CD4-positive, alpha-beta T cell treated with Interleukin-15 for 4 hours (primary cell): Measurements from ENCODE around the gene S100A16.
"Not testable (repeated sequence)": the region's sequence is repeated elsewhere in the genome, so short reads cannot be mapped to it uniquely, and the experiment has no call there.

Experiments used
- DNase-seq: peaks from one replicate; pipeline ENCODE4 v3.0.0-alpha.2; 2020; ENCODE audit warnings: low spot score

Gene S100A16

DNA sequence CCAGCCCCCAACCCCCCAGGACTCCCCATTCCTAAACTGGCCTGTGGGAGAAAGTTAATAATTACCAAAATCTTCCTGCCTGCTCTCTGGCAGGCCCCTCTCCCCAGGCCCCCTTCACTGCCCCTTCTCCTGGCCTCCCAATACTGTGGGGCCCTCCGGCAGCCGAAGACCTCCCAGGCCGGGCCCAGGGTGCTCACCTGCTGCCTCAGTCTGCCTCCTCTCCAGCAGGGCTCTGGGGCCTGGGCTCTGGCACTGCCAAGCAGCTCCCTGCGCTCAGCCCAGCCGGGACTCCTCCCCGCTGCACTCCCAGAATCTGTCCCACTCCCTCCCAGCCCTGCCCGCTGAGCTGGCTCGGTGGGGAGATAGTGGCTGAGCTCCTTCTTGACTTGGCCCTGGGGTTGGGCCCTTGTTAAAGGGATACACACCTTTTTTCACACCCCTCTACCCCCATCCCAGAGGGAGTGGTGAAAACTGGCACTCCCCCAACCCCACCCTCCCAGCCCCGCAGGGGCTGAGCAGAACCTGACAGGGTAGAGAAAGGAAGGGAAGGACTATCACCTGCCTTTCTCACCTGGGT is at the start of gene S100A16:
S100A16 (minus strand) TSS at position 383 of the 577 bp plus-strand sequence. CDS start 4,986 bp downstream, outside the sequence.
- no peak for DNase-seq

GRCh38 chr1:153662269-153662668 is 49.3 kb upstream of the S100A16 start:
- DNase-seq = no peak

GRCh38 chr1:153661111-153661708 is 48.3 kb upstream of the S100A16 start:
- no peak for DNase-seq

DNA sequence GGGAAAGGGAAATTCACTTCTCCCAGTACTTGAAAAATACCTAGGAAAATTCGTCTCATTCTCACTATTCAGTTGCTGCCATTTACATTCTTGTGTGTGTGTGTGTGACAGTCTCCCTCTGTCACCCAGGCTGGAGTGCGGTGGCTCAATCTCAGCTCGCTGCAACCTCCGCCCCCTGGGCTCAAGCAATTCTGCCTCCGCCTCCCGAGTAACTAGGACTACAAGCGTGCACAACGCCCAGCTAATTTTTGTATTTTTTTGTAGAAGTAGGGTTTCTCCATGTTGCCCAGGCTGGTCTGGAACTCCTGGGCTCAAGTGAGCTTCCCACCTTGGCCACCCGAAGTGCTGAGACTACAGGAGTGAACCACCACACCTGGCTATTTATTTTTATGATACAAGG is 46.7 kb upstream of the S100A16 start:
- DNase-seq = no peak

DNA sequence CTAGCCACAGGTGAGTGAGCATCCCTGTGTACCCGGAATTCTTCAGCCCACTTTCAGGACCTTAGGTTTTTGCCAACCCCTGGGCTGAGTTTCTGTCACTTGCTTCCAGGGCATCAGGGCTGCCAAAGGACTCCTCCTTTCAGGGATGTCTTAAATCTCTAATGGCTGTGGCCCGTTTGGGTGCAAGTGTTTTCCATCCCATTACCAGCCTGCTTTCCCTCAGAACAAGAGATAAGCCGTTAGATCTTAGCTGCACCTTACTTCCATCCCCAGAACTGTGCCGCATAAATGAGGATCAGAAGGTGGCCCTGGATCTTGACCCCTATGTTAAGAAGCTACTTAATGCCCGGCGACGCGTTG is 46.2 kb upstream of the S100A16 start:
- no peak for DNase-seq

GRCh38 chr1:153658400-153659174 is 45.6 kb upstream of the S100A16 start, which contains the start of gene SNAPIN:
Gene SNAPIN, plus strand, starts transcription at chr1:153658703. Its CDS starts 41 bp downstream, at chr1:153658744.
- peak; percentile 89 for DNase-seq

- no peak for DNase-seq
These were observed 42.4 kb upstream of the S100A16 start for GRCh38 chr1:153655333-153655732.

GRCh38 chr1:153652805-153653500 is 40.0 kb upstream of the S100A16 start:
- DNase-seq = no peak

GRCh38 chr1:153651771-153652170 is 38.8 kb upstream of the S100A16 start:
- no peak for DNase-seq

GRCh38 chr1:153649863-153650235 is 36.9 kb upstream of the S100A16 start:
- DNase-seq = no peak

GRCh38 chr1:153649137-153649862 is 36.4 kb upstream of the S100A16 start:
- peak; percentile 25 for DNase-seq

DNA sequence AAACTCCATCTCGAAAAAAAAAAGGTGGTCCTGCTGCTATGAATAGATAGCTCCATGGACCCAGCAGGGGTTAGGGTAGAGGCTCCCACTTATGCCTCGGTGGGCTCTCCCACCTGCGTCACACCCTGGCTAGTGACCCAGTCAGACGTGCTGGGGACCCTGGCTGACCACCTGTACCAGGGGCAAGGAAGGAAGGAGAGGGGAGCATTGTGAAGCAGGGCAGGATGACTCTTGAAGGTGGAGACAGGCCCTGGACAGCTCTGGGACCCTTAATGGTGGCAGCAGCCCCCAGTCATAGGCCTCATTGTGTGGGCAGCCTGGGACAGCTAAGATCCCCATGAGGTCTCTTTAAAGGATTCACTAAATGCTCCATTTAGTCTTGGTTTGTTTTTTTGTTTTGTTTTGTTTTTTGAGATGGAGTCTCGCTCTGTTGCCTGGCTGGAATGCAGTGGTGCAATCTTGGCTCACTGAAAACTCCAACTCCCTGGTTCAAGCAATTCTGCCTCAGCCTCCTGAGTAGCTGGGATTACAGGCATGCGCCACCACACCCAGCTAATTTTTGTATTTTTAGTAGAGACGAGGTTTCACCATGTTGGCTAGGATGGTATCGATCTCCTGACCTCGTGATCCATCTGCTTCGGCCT is 35.2 kb upstream of the S100A16 start:
- DNase-seq = no peak

GRCh38 chr1:153647346-153647714 is 34.4 kb upstream of the S100A16 start:
- DNase-seq = no peak

DNA sequence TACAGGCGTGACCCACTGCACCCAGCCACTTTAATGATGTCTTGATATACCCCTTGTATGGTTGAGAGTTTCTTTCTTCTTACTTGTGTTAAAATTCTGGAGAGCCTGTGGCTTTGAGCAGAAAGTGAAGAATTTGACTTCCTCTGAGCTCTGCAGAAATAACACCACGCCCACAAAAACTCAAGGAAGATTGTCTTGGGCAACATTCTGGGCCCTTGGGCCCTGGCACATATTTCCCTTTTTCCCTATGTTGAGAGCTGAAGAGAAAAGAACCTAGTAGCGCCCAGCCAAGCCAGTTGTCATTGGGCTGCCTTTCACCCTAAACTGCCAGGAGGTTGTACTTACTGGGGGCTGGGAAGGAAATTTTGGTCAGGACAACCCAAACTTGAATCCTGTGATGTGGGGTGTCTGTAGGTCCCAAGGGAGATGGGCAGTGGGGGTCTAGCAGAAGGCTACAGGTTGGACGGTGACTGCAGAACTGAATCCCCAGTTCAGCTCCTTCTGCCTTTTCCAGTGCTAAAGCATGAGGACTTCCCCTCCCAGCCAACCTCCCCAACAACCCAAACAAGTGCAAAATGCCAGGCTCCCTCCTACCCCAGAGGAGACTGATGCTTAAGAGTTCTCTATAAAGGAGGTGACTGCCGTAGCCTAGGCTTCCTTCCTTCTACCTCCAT is 33.9 kb upstream of the S100A16 start:
- no peak for DNase-seq

DNA sequence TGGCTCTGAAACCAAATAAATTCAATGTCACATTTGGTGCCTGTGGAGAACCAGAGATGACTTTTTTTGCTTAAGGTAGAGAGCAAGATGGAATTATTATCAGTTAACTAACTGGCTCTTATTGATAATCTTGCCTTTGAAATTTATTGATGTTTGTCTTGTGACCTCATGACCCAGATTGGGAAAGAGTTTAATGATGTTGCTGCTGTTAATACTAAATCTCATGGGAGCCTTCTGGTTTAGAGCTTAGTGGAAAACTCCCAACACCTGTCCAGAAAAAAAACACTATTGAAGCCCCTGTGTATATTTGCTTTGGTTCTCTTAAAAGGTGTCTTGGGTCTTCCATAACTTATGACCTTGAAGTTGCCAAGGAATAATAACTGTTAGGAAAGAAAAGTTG is 30.9 kb upstream of the S100A16 start:
- DNase-seq = no peak

DNA sequence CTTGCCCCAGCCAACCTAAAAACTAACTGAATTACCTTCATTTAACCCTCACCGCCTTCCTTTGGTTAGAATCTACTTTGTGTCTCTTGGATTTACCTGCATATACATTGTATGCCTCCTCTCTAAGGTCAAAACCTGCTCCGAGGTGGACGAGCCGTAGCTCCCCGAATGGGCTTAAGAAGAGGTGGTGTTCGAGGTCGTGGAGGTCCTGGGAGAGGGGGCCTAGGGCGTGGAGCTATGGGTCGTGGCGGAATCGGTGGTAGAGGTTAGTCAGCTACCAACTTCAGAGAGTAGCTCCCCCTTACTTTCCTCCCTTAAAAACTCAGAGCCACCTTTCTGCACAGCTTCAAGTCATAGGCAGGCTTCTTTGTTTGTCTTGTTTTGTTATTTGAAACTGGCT is 30.2 kb upstream of the S100A16 start:
- no peak for DNase-seq

DNA sequence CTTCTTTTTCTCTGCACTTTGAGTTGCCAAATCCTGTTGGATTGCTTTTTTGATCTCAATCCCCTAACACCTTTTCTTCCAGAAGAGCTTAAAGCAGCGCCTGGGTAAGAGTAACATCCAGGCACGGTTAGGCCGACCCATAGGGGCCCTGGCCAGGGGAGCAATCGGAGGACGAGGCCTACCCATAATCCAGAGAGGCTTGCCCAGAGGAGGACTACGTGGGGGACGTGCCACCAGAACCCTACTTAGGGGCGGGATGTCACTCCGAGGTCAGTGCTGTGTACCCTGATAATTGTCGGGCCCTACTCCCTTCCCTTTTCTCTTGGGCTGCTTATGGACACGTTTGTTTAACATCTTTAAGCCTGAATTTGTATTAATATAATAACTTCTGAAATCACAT is 29.2 kb upstream of the S100A16 start:
- DNase-seq = no peak

DNA sequence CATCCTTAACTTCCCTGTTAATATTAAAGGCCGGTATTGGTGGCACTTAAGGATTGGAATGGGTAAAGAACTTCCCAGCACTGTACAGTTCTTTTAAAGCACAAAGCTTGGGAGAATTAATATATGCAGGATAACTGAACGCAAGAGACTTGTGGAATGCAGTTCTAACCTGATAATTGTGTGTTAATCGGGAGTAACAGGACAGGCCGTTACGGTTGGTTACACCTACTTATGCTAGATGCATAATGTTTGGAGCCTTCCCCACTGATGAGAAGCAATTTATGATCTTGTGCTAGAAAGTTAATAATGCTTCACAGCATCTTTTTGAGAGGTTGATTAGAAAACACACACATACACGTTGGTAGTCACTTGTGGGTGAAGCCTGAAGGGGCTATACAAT is 27.9 kb upstream of the S100A16 start:
- no peak for DNase-seq

DNA sequence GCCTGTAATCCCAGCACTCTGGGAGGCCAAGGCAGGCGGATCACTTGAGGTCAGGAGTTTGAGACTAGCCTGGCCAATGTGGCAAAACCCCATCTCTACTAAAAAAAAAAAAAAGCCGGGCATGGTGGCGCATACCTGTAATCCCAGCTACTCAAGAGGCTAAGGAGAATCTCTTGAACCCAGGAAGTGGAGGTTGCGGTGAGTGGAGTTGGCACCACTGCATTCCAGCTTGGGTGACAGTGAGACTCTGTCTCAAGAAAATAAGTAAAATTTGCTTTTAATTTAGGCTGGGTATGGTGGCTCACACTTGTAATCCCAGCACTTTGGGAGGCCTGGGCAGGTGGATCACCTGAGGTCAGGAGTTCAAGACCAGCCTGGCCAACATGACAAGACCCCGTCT is 27.3 kb upstream of the S100A16 start:
- DNase-seq = not testable (repeated sequence)

GRCh38 chr1:153639280-153639679 is 26.3 kb upstream of the S100A16 start:
- no peak for DNase-seq

- DNase-seq = no peak
These were observed 25.3 kb upstream of the S100A16 start for GRCh38 chr1:153638261-153638660.
